Fibroblast of peridontal ligament (primary cell): ENCODE measurements around the gene CTNNA3.

ENCODE experiments used
- DNase-seq: peaks from one replicate; pipeline ENCODE4 v3.0.0-alpha.2; 2010; ENCODE audit errors: extremely low read depth

CTNNA3 gene

DNA sequence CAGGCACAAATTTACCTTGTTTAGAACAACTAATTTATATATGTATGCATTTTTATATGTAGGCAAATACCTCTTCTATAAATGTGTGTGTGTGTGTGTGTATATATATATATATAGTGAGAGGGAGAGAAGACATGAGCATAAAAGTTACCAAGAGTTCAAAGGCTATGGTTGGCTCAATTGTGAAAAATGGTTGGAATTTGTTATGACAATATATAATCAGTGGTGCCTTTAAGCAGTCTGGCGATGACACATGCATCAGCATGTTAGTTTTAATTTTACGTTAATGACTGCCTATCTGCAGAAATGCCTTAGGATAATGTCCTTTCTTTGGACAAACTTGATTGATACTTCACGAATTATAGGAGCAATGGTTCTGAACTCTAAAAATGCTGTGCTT, 1750.9 kb downstream of the CTNNA3 start:
- no peak for DNase-seq

DNA sequence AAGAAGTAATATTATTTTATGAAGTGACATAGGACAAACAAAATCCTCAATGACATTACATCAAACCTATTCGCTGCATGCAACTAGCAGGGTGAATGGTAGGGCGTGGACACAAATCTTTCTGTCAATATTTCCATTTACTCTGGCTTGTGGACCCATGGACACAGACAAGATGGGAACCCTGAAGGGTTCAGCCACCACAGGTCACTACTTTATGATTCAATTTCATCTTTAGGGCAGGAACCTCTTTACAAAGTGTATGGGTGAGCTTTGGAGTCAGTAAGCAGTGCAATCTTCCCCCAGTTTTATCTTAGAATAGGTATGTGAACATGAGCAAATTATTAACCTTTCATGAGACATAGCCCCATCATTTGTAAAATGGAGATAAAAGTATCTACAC, 1752.5 kb downstream of the CTNNA3 start:
- DNase-seq, result no peak

DNA sequence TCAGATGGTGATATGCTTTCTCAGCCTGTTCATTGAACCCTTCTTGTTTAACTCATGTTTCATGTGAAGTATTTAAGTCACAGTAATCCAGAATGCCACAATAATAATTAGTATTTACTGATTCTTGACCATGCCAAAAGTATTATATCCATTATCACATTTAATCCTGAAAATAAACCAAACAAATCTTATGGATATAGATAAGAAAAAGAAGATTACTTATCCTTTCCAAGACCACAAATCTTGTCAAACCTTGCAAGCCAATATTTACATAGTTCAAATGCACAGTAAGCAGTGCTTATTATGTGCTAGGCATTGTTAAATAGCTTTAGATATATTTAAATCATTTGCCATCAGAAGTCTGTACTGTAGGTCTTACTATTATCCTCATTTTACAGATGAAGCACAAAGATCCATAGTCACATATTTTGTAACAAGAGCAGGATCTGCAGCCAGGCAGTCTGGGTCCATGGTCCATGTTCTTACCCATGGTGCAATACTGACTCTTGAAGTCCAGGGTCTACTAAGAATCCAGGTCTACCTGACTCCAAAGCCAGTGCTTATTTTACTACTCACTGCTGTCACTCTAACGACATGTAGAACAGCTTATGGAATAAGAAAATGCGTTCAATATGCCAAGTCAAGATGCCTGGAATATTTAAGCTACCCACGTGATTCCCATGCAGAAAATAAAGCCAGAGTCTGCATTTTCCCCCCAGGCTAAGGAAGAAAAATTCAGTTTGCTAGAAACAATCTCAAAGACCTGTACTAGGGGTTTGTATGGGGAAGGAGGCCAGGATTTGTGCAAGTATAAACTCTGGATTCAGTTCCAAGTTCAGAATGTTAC, 1755.0 kb downstream of the CTNNA3 start:
- no peak for DNase-seq

DNA sequence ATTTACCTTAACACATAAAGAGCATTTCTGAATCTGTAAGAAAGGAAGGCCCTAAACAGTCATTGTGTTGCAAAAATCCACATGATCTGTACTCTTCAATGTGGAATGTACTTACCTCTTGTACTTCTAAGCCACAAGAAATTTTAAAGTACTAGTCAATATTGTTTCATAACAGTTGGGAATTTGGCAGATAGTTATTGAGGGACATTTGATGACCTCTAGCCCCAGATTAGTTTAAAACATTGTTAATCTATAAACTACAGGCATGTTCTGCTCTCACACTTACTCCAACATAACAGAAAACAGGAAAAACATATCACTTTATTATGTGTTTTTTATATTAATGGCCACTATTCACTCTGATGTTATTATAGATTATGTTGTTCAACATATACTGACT, 1755.9 kb downstream of the CTNNA3 start:
- DNase-seq, result no peak

DNA sequence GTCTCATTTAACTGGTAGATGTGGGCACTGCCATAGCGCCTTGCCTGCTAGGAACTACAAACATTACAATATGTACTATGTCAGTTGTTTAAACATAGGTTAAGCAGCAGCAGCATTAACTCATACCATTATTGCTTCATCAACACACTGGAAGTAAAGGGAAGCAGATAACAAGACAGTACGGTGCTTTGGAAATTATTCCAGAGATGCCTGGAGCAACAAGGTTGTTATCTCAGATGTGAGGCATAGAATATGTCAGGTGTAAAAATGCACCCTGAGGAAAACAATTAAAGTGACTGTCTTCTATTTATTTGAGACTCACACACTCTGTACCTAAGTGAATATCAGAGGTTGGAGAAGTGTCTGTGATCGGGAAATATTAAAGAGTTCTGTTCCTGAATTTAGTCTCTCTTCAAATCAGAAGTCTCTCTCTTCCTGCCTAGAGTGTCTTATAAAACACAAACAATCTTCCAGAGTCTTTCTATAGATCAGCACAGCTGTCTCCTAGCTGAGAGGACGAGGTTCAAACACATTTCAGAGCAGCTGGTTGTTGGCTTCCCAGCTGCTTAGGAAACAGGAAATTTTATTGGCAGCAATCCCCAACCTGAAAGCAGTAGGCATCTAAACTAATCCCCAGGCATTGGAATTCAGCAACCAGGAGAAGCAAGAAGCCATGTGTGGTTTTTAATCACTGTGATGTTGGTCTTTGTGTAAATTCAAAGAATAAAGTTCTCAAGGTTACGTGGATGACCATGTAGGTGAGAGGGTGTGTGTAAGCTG, 1764.5 kb downstream of the CTNNA3 start:
- DNase-seq, result no peak

DNA sequence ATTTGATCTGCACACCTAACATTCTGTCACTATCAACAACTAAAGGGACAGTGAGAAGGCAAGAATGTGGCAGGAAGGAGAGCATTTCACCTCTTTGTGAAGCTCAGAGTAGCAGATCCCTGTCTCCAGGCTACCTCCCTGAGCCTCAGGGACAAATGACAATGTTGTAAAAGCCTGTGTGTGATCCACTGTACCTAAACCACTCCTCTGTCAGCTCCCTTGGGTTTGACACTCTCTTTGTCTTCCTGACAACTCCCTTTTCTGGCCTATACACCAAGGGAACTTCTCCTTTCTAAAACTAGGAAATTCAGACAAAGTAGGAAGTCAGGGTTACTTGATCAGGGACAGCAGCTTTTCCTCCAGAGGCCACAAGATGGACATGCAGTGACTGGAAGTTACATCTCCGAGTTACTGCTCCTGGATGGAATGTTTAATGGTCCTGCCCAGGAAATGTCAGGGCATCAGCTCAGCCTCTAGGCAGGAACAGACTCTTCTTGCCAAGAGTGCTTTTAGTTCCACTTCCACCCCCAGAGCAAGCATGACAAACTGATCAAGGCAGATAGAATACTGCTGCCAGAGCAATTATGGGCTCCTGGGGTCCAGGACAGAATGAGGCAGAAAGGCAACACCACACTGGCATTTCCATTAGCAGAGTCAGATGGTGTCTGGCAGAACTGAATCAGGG, 1784.7 kb downstream of the CTNNA3 start:
- no peak for DNase-seq

DNA sequence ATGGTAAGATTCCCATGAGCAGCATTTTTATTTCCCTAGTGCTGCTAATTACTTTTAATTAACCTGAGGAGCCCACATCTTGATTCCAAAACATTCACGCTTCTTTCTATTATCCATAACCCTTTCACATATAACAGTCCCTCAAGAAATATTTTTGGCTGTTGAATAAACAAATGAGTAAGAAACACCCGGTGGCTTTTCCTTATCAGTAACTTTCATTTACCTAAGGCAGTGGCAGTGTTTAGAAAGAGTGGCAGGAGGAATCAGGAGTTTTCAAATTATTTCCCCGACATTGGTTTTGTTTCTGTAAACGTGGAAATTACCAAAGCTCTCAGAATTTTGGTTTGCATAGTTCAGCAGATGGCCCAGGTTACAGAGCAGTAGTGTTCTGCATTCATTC, 1785.8 kb downstream of the CTNNA3 start:
- no peak for DNase-seq

DNA sequence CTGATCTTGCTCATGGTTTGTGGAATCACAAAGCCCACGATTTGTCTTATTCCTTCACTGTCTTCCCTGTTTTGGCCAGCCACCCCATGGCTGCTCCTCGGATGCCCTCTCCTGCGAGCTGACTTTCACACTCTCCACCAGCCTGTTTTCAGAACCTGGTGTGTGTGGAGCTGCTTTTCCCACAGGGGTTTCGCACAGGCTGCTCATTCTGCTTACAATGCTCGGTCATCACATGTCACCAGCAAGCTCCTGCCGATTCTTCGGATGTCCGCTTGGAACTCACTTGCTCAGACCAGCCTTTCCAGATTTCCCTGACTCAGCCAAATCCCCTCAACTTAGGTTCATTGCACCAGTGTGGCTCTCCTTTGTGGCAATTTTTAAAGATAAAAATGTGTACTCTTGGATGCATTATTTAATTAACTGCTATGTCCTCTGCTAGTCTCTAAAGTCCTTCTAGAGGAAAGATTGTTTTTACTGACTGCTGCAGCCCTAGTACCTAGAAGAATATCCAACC, 1788.7 kb downstream of the CTNNA3 start:
- no peak for DNase-seq

DNA sequence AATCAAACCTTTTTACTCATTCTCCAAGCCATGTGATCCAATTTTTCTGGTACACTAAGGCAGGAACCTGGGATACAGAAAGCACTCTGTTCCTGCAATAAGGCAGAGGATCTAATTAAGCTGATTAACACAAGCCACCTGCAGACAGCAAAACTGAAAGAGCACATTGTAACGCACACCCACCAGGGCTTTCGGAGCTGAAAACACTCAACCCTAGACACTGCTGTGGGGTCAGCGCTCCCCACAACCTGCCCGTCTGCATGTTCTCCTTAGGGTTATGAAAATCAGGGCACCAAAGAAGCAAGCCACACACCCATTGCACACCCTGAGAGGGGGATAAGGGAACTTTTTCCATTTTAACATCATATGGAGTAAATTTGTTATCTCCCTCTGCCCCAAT, 1792.4 kb downstream of the CTNNA3 start:
- no peak for DNase-seq

DNA sequence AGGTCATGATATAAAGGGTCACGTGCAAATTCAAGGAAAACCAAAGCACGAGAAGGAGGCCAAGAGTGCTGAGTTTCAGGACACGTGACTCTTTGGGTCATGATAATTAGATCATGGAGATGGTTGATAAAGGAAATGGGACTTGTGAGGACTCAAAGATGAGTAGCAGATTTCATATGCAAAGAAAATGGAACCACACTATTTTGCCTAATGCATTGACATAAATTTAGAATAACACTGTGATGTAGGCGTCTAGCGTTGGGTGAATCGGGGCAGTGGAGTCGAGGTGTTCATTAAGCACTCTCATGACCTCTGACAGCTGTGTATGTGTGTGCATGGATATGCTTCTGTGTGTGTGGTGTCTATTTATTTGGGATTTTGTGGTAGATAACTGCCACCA, 1795.7 kb downstream of the CTNNA3 start:
- DNase-seq, result no peak

DNA sequence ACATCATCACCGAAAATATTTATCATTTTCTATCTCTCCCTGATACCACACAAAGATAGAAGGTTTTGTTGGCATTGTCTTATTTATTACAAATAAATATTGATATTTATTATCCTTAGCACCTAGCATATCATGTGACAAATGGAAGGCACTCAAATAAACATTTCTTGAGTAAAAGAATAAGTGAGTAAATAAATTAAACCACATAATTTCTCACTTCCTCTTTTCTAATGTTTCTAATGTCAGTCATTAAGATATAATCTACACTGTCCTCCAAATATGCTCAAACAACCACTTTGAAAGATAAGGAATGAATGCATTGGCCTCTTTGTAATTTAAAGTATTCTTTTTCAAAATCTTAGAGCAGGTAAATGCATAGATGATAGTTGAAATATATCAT, 1797.9 kb downstream of the CTNNA3 start:
- no peak for DNase-seq

DNA sequence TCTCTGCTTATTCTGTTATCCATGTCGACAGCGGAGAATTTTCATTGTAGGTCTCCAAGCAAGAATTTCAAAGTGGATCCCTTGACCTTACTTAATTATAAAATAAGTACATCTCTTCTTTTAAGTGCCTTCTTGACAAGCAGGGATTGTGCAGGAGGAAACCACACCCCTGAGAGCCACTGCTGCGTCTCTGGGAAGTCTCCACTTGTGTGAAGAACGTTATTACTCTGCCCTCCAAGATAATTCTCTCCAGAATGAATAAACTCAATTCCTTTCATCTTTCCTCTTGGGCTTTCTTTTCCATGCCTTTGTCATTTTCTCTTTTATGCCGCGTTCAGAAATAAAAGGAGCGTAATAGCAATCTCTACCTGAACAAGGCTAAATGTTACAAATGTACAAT, 1801.0 kb downstream of the CTNNA3 start:
- no peak for DNase-seq

DNA sequence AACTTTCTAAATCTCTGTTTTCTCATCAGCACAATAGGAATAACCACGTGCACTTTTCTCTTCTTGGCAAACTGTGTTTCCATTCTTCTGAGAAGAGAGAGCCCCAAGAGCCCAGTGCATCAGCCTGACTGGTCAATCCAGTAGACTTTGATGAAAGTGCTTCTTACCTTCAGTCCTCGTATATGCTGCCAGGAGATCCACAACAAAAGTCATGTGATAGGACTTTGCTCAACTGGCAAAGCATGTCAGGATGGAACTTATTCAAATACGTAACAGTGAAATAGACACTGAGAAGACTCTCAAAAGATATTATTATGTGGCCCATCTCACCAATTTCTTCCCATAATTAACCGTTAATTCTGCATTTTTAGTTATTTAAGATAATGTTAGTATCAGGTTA, 1801.6 kb downstream of the CTNNA3 start:
- DNase-seq, result no peak

DNA sequence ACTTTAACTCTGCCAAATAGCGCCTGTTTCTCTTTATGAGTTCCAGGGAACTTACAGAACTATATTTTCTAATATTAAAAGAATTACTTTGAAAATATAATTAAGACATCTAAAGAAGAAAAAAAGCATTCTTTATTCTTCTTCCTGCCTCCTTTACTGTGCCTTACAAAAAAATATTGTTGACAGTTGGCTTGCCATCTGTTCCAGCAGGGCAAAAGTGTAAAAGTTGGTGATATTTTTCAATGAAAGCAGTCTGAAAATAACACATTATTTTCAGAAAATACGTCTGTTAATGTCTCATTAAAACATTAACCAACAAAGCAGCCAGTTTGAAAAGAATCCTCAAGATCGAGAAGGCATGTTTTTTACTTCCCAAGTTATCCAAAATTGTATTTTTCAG, 1802.3 kb downstream of the CTNNA3 start:
- DNase-seq, result no peak

DNA sequence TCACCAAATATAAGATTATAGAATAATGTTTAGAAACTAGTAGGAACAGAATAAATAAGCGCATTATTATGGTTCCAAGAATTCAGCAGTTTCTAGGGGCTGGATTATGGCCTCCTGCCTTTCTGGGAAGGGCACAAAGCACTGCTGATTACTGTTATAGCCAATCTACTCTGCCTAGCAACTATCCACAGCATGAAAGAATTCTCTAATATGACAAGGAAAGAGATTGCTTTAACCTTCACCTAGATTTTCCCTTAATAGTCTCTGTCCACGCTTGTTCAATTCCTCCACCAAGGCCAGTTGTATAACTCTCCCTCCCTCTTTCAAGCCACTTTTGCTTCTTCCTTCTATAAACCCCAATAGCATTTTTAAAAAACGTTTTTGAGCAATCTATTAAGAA, 1803.7 kb downstream of the CTNNA3 start:
- DNase-seq, result no peak

DNA sequence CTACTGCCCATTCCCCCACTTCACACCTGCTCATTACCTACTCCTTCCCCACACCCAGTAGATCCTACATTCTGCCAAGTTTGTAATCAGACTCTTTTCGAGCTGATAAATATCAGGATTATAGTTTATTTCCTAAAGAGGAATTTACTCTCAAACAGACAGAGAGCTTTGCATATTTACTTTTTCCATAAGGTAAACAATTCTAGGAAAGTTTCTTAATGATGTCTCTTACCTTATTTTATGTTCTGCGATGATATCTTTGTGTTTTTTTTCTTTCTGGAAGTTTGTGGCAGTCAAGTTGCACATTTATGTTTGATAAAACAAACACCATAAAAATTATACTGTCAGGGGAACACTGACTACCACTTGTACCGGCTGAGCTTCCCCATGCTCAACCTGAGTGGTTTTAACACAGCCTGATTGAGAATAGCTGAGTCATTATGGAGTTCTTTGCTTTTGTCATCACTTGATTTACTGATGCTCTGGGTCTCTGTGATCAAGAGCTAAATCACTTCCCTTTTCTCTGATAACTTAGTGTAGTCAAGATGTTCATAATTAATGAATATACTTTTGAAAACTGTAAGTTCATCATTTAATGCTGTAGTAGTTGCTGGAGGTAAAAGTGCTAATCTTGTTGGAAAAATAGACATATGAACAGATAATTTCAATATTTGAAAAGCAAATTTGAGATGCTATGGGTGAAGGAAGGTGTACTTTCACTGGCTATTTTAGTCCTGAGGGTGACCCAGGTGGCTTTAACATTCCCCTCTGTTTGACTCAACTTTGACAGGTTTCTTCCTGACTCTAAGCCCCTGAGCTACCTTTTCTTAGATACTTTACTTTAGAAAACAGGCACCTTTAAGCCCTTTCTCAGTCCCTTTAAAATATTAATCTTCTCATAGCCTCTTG, 1804.7 kb downstream of the CTNNA3 start:
- DNase-seq, result no peak

DNA sequence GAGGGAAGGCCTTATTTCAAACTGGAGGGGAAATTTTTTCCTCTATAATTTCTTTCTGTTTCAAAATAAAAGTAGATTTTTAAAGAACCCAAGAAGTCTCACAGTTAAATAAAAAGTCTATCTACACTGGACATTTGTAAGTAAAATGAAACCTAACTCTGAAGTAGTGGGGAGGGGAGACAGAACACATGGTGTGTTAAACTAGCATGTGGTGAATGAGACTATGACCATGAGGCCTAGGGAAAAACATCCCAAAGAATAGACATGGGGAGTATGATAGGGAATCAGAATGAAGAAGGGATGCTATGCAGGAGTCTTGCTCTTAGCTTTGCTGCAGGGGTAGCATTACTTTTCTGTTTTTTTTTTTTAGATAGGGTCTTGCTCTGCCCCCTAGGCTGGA, 1831.5 kb downstream of the CTNNA3 start:
- no peak for DNase-seq

DNA sequence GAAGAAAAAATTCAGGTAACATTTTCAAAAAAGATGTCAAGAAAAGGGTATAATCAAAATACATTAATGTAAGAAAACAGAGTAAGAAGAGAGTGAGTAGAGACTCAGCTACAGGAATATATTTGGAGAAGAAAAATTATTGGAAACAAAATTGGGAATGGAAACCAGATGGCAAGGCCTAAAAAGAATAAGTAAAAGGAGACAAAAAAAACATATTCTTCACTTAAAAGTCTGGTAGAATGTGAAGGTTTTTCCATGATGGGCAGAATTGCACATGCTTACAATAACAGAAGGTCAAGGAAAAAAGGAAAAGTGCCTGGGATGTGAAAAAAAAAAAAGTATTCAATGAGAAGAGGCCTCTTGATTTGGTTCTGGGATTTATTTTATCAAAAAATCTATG, 1832.0 kb downstream of the CTNNA3 start:
- DNase-seq, result no peak
